HepG2 (cell line): Measurements from ENCODE around the gene PARK7. TPM values are rescaled to one million over a fixed set of nuclear protein-coding genes. Genes with fewer than 3 reads are reported as not detected.

Experiments used
- ATF3 ChIP-seq: sonication (generic); formaldehyde crosslinking; IDR thresholded peaks from 2 replicates; pipeline ENCODE4 v1.4.0; 2020; ENCODE audit warnings: missing genetic modification reagents
- CEBPG ChIP-seq: IDR thresholded peaks from 2 replicates; pipeline ENCODE4 v1.6.1; 2016
- CREB1 ChIP-seq, 2 experiments: fragments of 450-650 bp in 1 of 2; IDR thresholded peaks; 2 replicates each; pipeline ENCODE4 v1.6.1; 2016 to 2017; ENCODE audit warnings: control low read depth in 1 of 2, mild to moderate bottlenecking in 1 of 2, missing compliant biosample characterization in 1 of 2, missing genetic modification characterization in 1 of 2
- FOXA3 ChIP-seq: IDR thresholded peaks from 2 replicates; pipeline ENCODE4 v1.6.1; 2016; ENCODE audit warnings: missing genetic modification reagents, missing compliant biosample characterization
- GFI1 ChIP-seq: sonication (generic); formaldehyde crosslinking; IDR thresholded peaks from 2 replicates; pipeline ENCODE4 v1.5.0; 2020; ENCODE audit warnings: missing genetic modification reagents, mild to moderate bottlenecking, borderline replicate concordance
- HMGXB4 ChIP-seq, 2 experiments: sonication (generic) in 1 of 2; formaldehyde crosslinking in 1 of 2; IDR thresholded peaks; 2 replicates each; pipeline versions ENCODE4 v1.4.0 to v1.6.1; 2018 to 2020; ENCODE audit warnings: missing genetic modification reagents in 2 of 2, borderline replicate concordance in 1 of 2, low read depth in 1 of 2, mild to moderate bottlenecking in 1 of 2, missing biosample characterization in 1 of 2
- HOXA9 ChIP-seq: sonication (generic); formaldehyde crosslinking; IDR thresholded peaks from 2 replicates; pipeline ENCODE4 v1.8.1; 2022; ENCODE audit warnings: missing genetic modification reagents, mild to moderate bottlenecking, moderate library complexity, borderline replicate concordance
- MAFG ChIP-seq: sonication (generic); formaldehyde crosslinking; IDR thresholded peaks from 2 replicates; pipeline ENCODE4 v1.5.1; 2020; ENCODE audit warnings: mild to moderate bottlenecking, missing genetic modification reagents
- RCOR2 ChIP-seq: IDR thresholded peaks from 2 replicates; pipeline ENCODE4 v1.6.1; 2016; ENCODE audit warnings: missing biosample characterization, missing genetic modification reagents
- SALL2 ChIP-seq: sonication (generic); formaldehyde crosslinking; IDR thresholded peaks from 2 replicates; pipeline ENCODE4 v1.8.1; 2023; ENCODE audit warnings: mild to moderate bottlenecking, missing genetic modification reagents, inconsistent platforms
- SRSF4 ChIP-seq: fragments of 200-400 bp; formaldehyde crosslinking; IDR thresholded peaks from one replicate; pipeline ENCODE4 v1.6.1; 2018; ENCODE audit warnings: mild to moderate bottlenecking, low read depth, low read length, moderate library complexity; ENCODE audit not compliant: poor library complexity, severe bottlenecking
- TEAD3 ChIP-seq: optimal IDR thresholded peaks from 2 replicates; pipeline ENCODE3; 2016; ENCODE audit warnings: borderline replicate concordance
- TFDP2 ChIP-seq: sonication (generic); formaldehyde crosslinking; IDR thresholded peaks from 2 replicates; pipeline ENCODE4 v1.4.0; 2020; ENCODE audit warnings: missing genetic modification reagents
- ZBTB26 ChIP-seq: IDR thresholded peaks from 2 replicates; pipeline ENCODE4 v1.6.1; 2016; ENCODE audit warnings: missing compliant biosample characterization, missing genetic modification reagents, borderline replicate concordance
- ZBTB7A ChIP-seq: sonication (generic); formaldehyde crosslinking; IDR thresholded peaks from 2 replicates; pipeline ENCODE4 v1.8.0; 2022; ENCODE audit warnings: mild to moderate bottlenecking, missing genetic modification reagents
- ZGPAT ChIP-seq: IDR thresholded peaks from 2 replicates; pipeline ENCODE4 v1.6.1; 2016; ENCODE audit warnings: mild to moderate bottlenecking
- ZKSCAN8 ChIP-seq: IDR thresholded peaks from 2 replicates; pipeline ENCODE4 v1.6.1; 2016; ENCODE audit warnings: borderline replicate concordance, missing genetic modification reagents, missing compliant biosample characterization
- ZNF484 ChIP-seq: sonication (generic); formaldehyde crosslinking; IDR thresholded peaks from 2 replicates; pipeline ENCODE4 v1.5.1; 2020; ENCODE audit warnings: mild to moderate bottlenecking, low read depth, missing genetic modification reagents, borderline replicate concordance
- ZNF558 ChIP-seq: sonication (generic); formaldehyde crosslinking; IDR thresholded peaks from 2 replicates; pipeline ENCODE4 v1.9.0; 2022; ENCODE audit warnings: mild to moderate bottlenecking, missing genetic modification reagents, borderline replicate concordance
- ZNF670 ChIP-seq: sonication (generic); formaldehyde crosslinking; IDR thresholded peaks from 2 replicates; pipeline ENCODE4 v1.8.0; 2022; ENCODE audit warnings: mild to moderate bottlenecking, missing genetic modification reagents, borderline replicate concordance
- ZNF768 ChIP-seq: sonication (generic); formaldehyde crosslinking; IDR thresholded peaks from 2 replicates; pipeline ENCODE4 v1.4.0; 2020; ENCODE audit warnings: missing genetic modification reagents
- ZNF775 ChIP-seq: sonication (generic); formaldehyde crosslinking; IDR thresholded peaks from 2 replicates; pipeline ENCODE4 v1.4.0; 2020; ENCODE audit warnings: missing genetic modification reagents, mild to moderate bottlenecking, moderate library complexity, borderline replicate concordance
- ZNF792 ChIP-seq: IDR thresholded peaks from 2 replicates; pipeline ENCODE4 v1.6.1; 2016
- polyA plus RNA-seq, 8 experiments: library from polyadenylated mRNA; depleted of rRNA in 3 of 8; stranded (reverse) in 7 of 8; unstranded in 1 of 8; fragments of >200 nt; fragmentation: Illumina TruSeq in 4 of 8; extraction: Trizol in 4 of 8; gene quantifications; 2 replicates each; pipeline versions ENCODE4 v1.2.1 to v1.2.3, GENCODE V29; 2011 to 2016; ENCODE audit warnings: low read depth in 4 of 8, missing spikeins in 1 of 8, mixed read lengths in 1 of 8; ENCODE audit not compliant: insufficient read depth in 1 of 8
- total RNA-seq, 5 experiments: library from RNA; depleted of rRNA; stranded (reverse); fragments of >200 nt; fragmentation: Illumina TruSeq; extraction: Trizol; gene quantifications; 2 replicates each; pipeline ENCODE4 v1.2.3, GENCODE V29; 2016; ENCODE audit warnings: low read depth in 1 of 5

Gene PARK7
- total and polyA plus RNA-seq, 2 of the 13 experiments (the other 11 are each of a cell fraction or from before 2014, with no cell fraction given): 212 to 296 TPM

DNA sequence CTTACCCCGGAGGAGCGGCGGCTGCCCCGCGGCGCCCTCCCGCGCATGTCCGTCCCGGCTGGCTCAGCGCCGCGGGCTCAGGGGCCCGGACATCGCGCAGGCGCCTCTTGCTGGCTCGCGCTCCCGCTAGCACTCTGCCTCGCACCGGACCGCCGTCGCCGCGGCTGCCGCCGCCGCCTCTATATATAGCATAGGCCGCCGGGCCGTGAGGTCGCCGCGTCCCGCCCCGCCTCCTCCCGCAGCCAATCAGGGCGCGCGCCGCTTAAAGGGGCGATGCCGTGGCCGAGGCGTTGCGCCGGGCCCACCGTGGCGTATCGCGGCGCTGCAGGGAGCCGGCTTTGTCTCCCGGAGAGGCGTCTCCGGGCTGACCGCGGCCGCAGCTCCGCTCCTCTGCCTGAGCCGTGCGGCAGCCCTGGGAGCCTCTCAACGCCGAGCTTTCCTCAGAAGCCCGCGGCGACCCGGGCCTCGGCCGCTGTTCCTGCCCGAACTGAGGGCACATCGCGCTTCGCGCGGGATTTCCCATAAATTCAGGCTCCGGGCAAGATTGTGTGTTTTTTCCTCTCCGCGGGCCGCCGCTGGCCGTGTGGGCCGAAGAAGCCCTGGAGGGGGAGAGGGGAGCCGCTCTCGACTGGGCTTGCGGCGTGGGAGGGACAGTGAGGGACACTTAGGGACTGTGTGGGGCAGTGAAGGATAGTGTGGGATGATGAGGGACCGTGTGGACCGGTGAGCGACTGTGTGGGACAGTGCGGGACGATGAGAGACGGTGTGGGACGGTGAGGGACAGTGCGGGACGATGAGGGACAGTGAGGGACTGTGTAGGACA, 64.9 kb downstream of the PARK7 start, which contains the start of gene ERRFI1 (continued):
- 0 out of 2 replicates have a peak, but pooled peaks have one; percentile 42 for TF ChIP-seq ATF3 (CRISPR knock-in tag)
- peak; percentile 89; the same call in 1 of the 2 replicates for TF ChIP-seq ZNF558
- no peak for TF ChIP-seq ZBTB26 (CRISPR knock-in tag)
- peak; percentile 96; the same call in 1 of the 2 replicates for TF ChIP-seq ZNF670
- peak; percentile 27 for TF ChIP-seq TEAD3
- TF ChIP-seq CREB1 (IDR thresholded peaks at IDR 0.05): peak; percentile 63; the same call in 1 of the 2 replicates
- TF ChIP-seq CREB1 (CRISPR knock-in tag; IDR thresholded peaks at IDR 0.05): no peak
- TF ChIP-seq CEBPG (CRISPR knock-in tag): 0 out of 2 replicates have a peak, but pooled peaks have one; percentile 4
- TF ChIP-seq ZNF792 (CRISPR knock-in tag): peak; percentile 35; the same call in 1 of the 2 replicates
- TF ChIP-seq ZBTB7A (CRISPR knock-in tag): no peak
- no peak; the same call in 1 of the 2 replicates for TF ChIP-seq FOXA3 (CRISPR knock-in tag)
- no peak; the same call in 1 of the 2 replicates for TF ChIP-seq ZKSCAN8
- TF ChIP-seq ZNF775 (CRISPR knock-in tag): 0 out of 2 replicates have a peak, but pooled peaks have one; percentile 50
- peak; percentile 72 for TF ChIP-seq TFDP2
- peak; percentile 94 for TF ChIP-seq ZGPAT (CRISPR knock-in tag)
- peak; percentile 67 for TF ChIP-seq SALL2
- peak; percentile 66 for TF ChIP-seq ZNF768
- TF ChIP-seq RCOR2 (CRISPR knock-in tag): no peak
- no peak; the same call in 1 of the 2 replicates for TF ChIP-seq ZNF484
- TF ChIP-seq HOXA9 (CRISPR knock-in tag): peak; percentile 95
- no peak; the same call in 1 of the 2 replicates for TF ChIP-seq GFI1 (CRISPR knock-in tag)
- TF ChIP-seq SRSF4: peak; percentile 93
- no peak for TF ChIP-seq MAFG (CRISPR knock-in tag)
- peak; percentile 87 to 89 for TF ChIP-seq HMGXB4 (CRISPR knock-in tag; IDR thresholded peaks at IDR 0.05; ENCODE audit: borderline replicate concordance in 1 of 2, low read depth in 1 of 2)
